ENCODE measurements around the gene FAM118B. TPM values are rescaled to one million over a fixed set of nuclear protein-coding genes. Genes with fewer than 3 reads are reported as not detected.
A peak's percentile ranks its signal among the peaks of the same experiment; 100 is the strongest.

FAM118B gene
- total and polyA plus RNA-seq, 3 donors from 2014 or later: 27.4 to 50.3 (median 36.3) TPM

GRCh38 chr11:126257144-126257543, 45.6 kb downstream of the FAM118B start:
- intact Hi-C loops (cut with DNase I; ENCODE audit: low total_unique reads): no loop called here
- H3K36me3 ChIP-seq (ENCODE audit: low read depth, missing control alignments): no peaks in the 10 kb centered on the region

GRCh38 chr11:126257764-126258163, 46.2 kb downstream of the FAM118B start:
- DNase-seq: no peak
- Histone ChIP-seq H3K9me3 (no peaks in the 10 kb centered on the region), H3K36me3 (ENCODE audit: low read depth, missing control alignments) (no peaks in the 10 kb centered on the region), H3K27ac (no peak overlapping the region), H3K4me3 (no peak overlapping the region), H3K4me1 (peaks cover 17% of the 10 kb centered on the region), H3K27me3 (no peaks in the 10 kb centered on the region)
- TF ChIP-seq POLR2A (IDR thresholded peaks at IDR 0.05): no peak
- TF ChIP-seq CTCF (IDR thresholded peaks at IDR 0.05): no peak
- WGBS, 2 donors: 82 to 94% methylated on average over 2 of the region's 2 CpGs
- intact Hi-C loops (cut with DNase I; ENCODE audit: low total_unique reads): no loop called here

More at GRCh38 chr11:126257144-126257543, 45.6 kb downstream of the FAM118B start:
- WGBS, 2 donors: 85 to 88% methylated on average over 2 of the region's 2 CpGs
- H3K27ac ChIP-seq: no peak overlapping the region
- no peaks in the 10 kb centered on the region for H3K27me3 ChIP-seq
- no peak for TF ChIP-seq POLR2A (IDR thresholded peaks at IDR 0.05)
- no peak for TF ChIP-seq CTCF (IDR thresholded peaks at IDR 0.05)
- DNase-seq: no peak
- H3K9me3 ChIP-seq: no peaks in the 10 kb centered on the region
- peaks cover 17% of the 10 kb centered on the region for H3K4me1 ChIP-seq
- no peak overlapping the region for H3K4me3 ChIP-seq

GRCh38 chr11:126262216-126262615, 50.6 kb downstream of the FAM118B start:
- no peak overlapping the region for H3K4me3 ChIP-seq
- intact Hi-C loops (cut with DNase I; ENCODE audit: low total_unique reads): no loop called here
- H3K27ac ChIP-seq: peak overlapping the region in 1 of 2 donors; percentile 15
- no peak for DNase-seq
- no peaks in the 10 kb centered on the region for H3K27me3 ChIP-seq
- H3K36me3 ChIP-seq (ENCODE audit: low read depth, missing control alignments): no peaks in the 10 kb centered on the region
- TF ChIP-seq POLR2A (IDR thresholded peaks at IDR 0.05) (no peak), CTCF (IDR thresholded peaks at IDR 0.05) (no peak)
- H3K4me1 ChIP-seq: peaks cover 11% of the 10 kb centered on the region
- no peaks in the 10 kb centered on the region for H3K9me3 ChIP-seq
- WGBS, 2 donors: 87 to 94% methylated on average over 6 of the region's 6 CpGs

- Histone ChIP-seq H3K36me3 (ENCODE audit: low read depth, missing control alignments) (no peaks in the 10 kb centered on the region), H3K27ac (no peak overlapping the region), H3K4me1 (peaks cover 18% of the 10 kb centered on the region), H3K4me3 (no peak overlapping the region), H3K9me3 (no peaks in the 10 kb centered on the region), H3K27me3 (no peaks in the 10 kb centered on the region)
- 91 to 93% methylated on average over 6 of the region's 6 CpGs for WGBS, 2 donors
- DNase-seq: no peak
- intact Hi-C loops (cut with DNase I; ENCODE audit: low total_unique reads): no loop called here
- TF ChIP-seq POLR2A (IDR thresholded peaks at IDR 0.05) (no peak), CTCF (IDR thresholded peaks at IDR 0.05) (no peak)
Measured at GRCh38 chr11:126263489-126263888, 51.9 kb downstream of the FAM118B start.

GRCh38 chr11:126265811-126266210, 54.2 kb downstream of the FAM118B start:
- Histone ChIP-seq H3K4me1 (peaks cover 12% of the 10 kb centered on the region), H3K9me3 (no peaks in the 10 kb centered on the region), H3K4me3 (no peak overlapping the region), H3K27me3 (no peaks in the 10 kb centered on the region), H3K27ac (no peak overlapping the region), H3K36me3 (ENCODE audit: low read depth, missing control alignments) (no peaks in the 10 kb centered on the region)
- WGBS, 2 donors: 87 to 92% methylated on average over 8 of the region's 8 CpGs
- TF ChIP-seq CTCF (IDR thresholded peaks at IDR 0.05) (no peak), POLR2A (IDR thresholded peaks at IDR 0.05) (no peak)
- intact Hi-C loops (cut with DNase I; ENCODE audit: low total_unique reads): no loop called here
- DNase-seq: peak; percentile 43
